KMS-11 (cell line): Measurements from ENCODE around the gene DCLRE1B.

Experiments used
- H2AFZ ChIP-seq: fragments of 200-600 bp; sonication (generic); 2 replicates; pipeline ENCODE4 v1.6.1; 2016; ENCODE audit warnings: antibody characterized with exemption, mixed run types, low read depth
- H3K27ac ChIP-seq: fragments of 200-600 bp; sonication (generic); 2 replicates; pipeline ENCODE4 v1.6.1; 2016; ENCODE audit warnings: mild to moderate bottlenecking, mixed run types
- H3K27me3 ChIP-seq: fragments of 200-600 bp; sonication (generic); 2 replicates; pipeline ENCODE4 v1.6.1; 2017; ENCODE audit warnings: mild to moderate bottlenecking, low read depth, mixed run types, moderate library complexity; ENCODE audit not compliant: insufficient read depth
- H3K36me3 ChIP-seq: fragments of 200-600 bp; sonication (generic); 2 replicates; pipeline ENCODE4 v1.6.1; 2017; ENCODE audit warnings: mild to moderate bottlenecking, mixed run types; ENCODE audit not compliant: insufficient read depth
- H3K4me1 ChIP-seq: fragments of 200-600 bp; sonication (generic); 2 replicates; pipeline ENCODE4 v1.6.1; 2016; ENCODE audit warnings: mild to moderate bottlenecking, low read depth, mixed run types; ENCODE audit not compliant: poor library complexity, severe bottlenecking
- H3K4me2 ChIP-seq: fragments of 200-600 bp; sonication (generic); 2 replicates; pipeline ENCODE4 v1.7.0; 2016; ENCODE audit warnings: mild to moderate bottlenecking, mixed run types
- H3K4me3 ChIP-seq: fragments of 200-600 bp; sonication (generic); IDR thresholded peaks from 2 replicates; pipeline ENCODE4 v1.6.1; 2017; ENCODE audit warnings: low read depth, low read length, mixed read lengths; ENCODE audit not compliant: insufficient read depth
- H3K79me2 ChIP-seq: fragments of 200-600 bp; sonication (generic); 2 replicates; pipeline ENCODE4 v1.6.1; 2016; ENCODE audit warnings: low read depth, mixed run types; ENCODE audit not compliant: insufficient read depth
- H3K9ac ChIP-seq: fragments of 200-600 bp; sonication (generic); 2 replicates; pipeline ENCODE4 v1.6.1; 2016; ENCODE audit warnings: mild to moderate bottlenecking, mixed run types
- H4K20me1 ChIP-seq: fragments of 200-600 bp; sonication (generic); 2 replicates; pipeline ENCODE4 v1.6.1; 2016; ENCODE audit warnings: mild to moderate bottlenecking, mixed run types; ENCODE audit not compliant: insufficient read depth
- CTCF ChIP-seq: fragments of 200-600 bp; sonication (generic); conservative IDR thresholded peaks from 2 replicates; pipeline ENCODE4 v1.6.1; 2017; ENCODE audit warnings: low read depth, mild to moderate bottlenecking, antibody characterized with exemption, low read length, moderate library complexity, mixed read lengths

The DCLRE1B gene

GRCh38 chr1:113858418-113858817 lies 46.7 kb upstream of the DCLRE1B start:
- Histone ChIP-seq H2AFZ (no peak overlapping the region), H3K4me3 (no peak overlapping the region), H3K27ac (no peak overlapping the region), H3K27me3 (no peaks in the 10 kb centered on the region), H3K4me2 (no peak overlapping the region), H4K20me1 (no peaks in the 10 kb centered on the region), H3K36me3 (no peaks in the 10 kb centered on the region), H3K79me2 (no peaks in the 10 kb centered on the region), H3K4me1 (peaks cover 32% of the 10 kb centered on the region), H3K9ac (no peak overlapping the region)
- no peak for TF ChIP-seq CTCF

GRCh38 chr1:113858982-113859381 lies 46.1 kb upstream of the DCLRE1B start:
- H3K4me2 ChIP-seq, result peak overlapping the region; percentile 51; the same call in 1 of the 2 replicates
- no peak overlapping the region for H3K4me3 ChIP-seq

GRCh38 chr1:113859478-113860175 lies 45.5 kb upstream of the DCLRE1B start:
- Histone ChIP-seq H3K27me3 (no peaks in the 10 kb centered on the region), H4K20me1 (no peaks in the 10 kb centered on the region), H3K4me1 (peaks cover 32% of the 10 kb centered on the region), H3K4me3 (no peak overlapping the region), H3K79me2 (no peaks in the 10 kb centered on the region), H3K27ac (peak overlapping the region; percentile 38; the same call in 1 of the 2 replicates), H3K9ac (no peak overlapping the region), H2AFZ (no peak overlapping the region), H3K4me2 (peak overlapping the region; percentile 51; the same call in 1 of the 2 replicates), H3K36me3 (no peaks in the 10 kb centered on the region)
- no peak for TF ChIP-seq CTCF

More at GRCh38 chr1:113858982-113859381, 46.1 kb upstream of the DCLRE1B start:
- Histone ChIP-seq H3K27ac (no peak overlapping the region), H4K20me1 (no peaks in the 10 kb centered on the region), H3K9ac (no peak overlapping the region), H3K79me2 (no peaks in the 10 kb centered on the region), H2AFZ (no peak overlapping the region), H3K4me1 (peaks cover 32% of the 10 kb centered on the region), H3K36me3 (no peaks in the 10 kb centered on the region), H3K27me3 (no peaks in the 10 kb centered on the region)
- no peak for TF ChIP-seq CTCF

- Histone ChIP-seq H3K27me3 (no peaks in the 10 kb centered on the region), H3K79me2 (no peaks in the 10 kb centered on the region), H3K9ac (no peak overlapping the region; the same call in 1 of the 2 replicates), H3K27ac (no peak overlapping the region), H4K20me1 (no peaks in the 10 kb centered on the region), H3K36me3 (no peaks in the 10 kb centered on the region), H3K4me3 (no peak overlapping the region), H3K4me2 (peak overlapping the region; percentile 51; the same call in 1 of the 2 replicates), H2AFZ (no peak overlapping the region), H3K4me1 (peaks cover 32% of the 10 kb centered on the region)
- no peak for TF ChIP-seq CTCF
Measured at GRCh38 chr1:113860891-113861290, 44.2 kb upstream of the DCLRE1B start.
